GM19238 (cell line): ENCODE data around the gene SEC61A1.

ENCODE experiments used
- DNase-seq: peaks from one replicate; pipeline ENCODE4 v3.0.0; 2011; ENCODE audit warnings: low spot score; ENCODE audit not compliant: insufficient read length

SEC61A1 gene

GRCh38 chr3:128112357-128112968, 60.2 kb downstream of the SEC61A1 start:
- DNase-seq, result no peak

GRCh38 chr3:128113817-128114794, 61.9 kb downstream of the SEC61A1 start:
- no peak for DNase-seq
